ENCODE data around the gene IHH. TPM values are rescaled to one million over a fixed set of nuclear protein-coding genes. Genes with fewer than 3 reads are reported as not detected.

Gene IHH
- total RNA-seq, 1 experiment from 2014 or later: 0.17 TPM

DNA sequence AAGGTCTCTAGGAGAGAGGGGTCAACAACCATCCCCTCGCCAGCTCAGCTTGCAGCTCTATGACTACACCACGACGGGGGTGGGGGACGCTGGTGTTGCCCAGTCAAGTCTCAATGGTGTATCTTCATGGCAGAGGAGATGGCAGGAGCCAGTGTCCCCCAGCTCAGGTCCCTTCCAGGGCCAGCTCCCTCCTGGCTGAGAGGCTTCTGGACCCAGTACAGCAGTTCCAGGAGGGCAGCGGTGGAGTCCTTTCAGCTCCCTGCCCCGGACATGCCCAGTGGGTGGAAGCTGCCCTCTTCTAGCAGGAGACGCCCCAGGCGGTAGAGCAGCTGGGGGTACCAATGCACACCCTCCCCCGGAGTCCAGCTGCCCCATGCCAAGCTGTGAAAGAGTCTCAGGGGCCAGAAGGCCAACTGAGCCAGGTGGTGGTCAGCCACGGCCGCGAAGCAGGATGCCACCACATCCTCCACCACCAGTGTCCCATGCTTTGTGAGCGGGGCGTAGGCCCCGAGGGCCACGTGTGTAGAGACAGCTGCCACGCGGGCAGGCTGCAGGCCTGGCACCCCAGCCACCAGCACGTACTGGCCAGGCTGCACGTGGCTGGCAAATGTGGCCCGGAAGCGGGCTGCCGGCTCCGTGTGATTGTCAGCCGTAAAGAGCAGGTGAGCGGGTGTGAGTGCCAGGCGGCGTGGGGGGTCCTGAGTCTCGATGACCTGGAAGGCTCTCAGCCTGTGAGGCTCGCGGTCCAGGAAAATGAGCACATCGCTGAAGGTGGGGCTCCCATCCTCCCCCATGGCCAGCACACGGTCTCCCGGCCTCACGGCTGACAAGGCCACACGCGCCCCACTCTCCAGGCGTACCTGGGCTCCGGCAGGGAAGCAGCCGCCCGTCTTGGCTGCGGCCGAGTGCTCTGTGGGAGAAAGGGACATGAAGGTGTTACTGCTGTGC lies 5.5 kb downstream of the IHH start:
- H3K9me3 ChIP-seq (ENCODE audit: control insufficient read depth in 1 of 2, insufficient read depth in 1 of 2, low read depth in 1 of 2, low read length in 2 of 2): no peaks in the 10 kb centered on the region
- no peak for TF ChIP-seq TCF7L2 (IDR thresholded peaks at IDR 0.05; ENCODE audit: borderline replicate concordance, extremely low read depth, insufficient read depth, insufficient read length)
- no peak for TF ChIP-seq SIN3A (IDR thresholded peaks at IDR 0.05; ENCODE audit: low read depth)
- no peak for TF ChIP-seq ZFX (IDR thresholded peaks at IDR 0.05)
- no peak for TF ChIP-seq SRF (IDR thresholded peaks at IDR 0.05; ENCODE audit: low read depth)
- TF ChIP-seq, protein P1, sequence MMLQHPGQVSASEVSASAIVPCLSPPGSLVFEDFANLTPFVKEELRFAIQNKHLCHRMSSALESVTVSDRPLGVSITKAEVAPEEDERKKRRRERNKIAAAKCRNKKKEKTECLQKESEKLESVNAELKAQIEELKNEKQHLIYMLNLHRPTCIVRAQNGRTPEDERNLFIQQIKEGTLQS (IDR thresholded peaks at IDR 0.05): no peak
- TF ChIP-seq EZH2phosphoT487 (IDR thresholded peaks at IDR 0.05; ENCODE audit: borderline replicate concordance): no peak
- no peak for TF ChIP-seq SP1 (IDR thresholded peaks at IDR 0.05; ENCODE audit: low read depth)
- TF ChIP-seq, protein P2, sequence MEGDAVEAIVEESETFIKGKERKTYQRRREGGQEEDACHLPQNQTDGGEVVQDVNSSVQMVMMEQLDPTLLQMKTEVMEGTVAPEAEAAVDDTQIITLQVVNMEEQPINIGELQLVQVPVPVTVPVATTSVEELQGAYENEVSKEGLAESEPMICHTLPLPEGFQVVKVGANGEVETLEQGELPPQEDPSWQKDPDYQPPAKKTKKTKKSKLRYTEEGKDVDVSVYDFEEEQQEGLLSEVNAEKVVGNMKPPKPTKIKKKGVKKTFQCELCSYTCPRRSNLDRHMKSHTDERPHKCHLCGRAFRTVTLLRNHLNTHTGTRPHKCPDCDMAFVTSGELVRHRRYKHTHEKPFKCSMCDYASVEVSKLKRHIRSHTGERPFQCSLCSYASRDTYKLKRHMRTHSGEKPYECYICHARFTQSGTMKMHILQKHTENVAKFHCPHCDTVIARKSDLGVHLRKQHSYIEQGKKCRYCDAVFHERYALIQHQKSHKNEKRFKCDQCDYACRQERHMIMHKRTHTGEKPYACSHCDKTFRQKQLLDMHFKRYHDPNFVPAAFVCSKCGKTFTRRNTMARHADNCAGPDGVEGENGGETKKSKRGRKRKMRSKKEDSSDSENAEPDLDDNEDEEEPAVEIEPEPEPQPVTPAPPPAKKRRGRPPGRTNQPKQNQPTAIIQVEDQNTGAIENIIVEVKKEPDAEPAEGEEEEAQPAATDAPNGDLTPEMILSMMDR (IDR thresholded peaks at IDR 0.05 in 2 of 3, conservative IDR thresholded peaks at IDR 0.05 in 1 of 3; ENCODE audit: borderline replicate concordance in 1 of 3, insufficient read depth in 1 of 3, low read depth in 2 of 3, low read length in 2 of 3): no peak
- no peak for TF ChIP-seq ZNF274 (IDR thresholded peaks at IDR 0.05; ENCODE audit: low read depth, low read length)
- TF ChIP-seq CBX3 (IDR thresholded peaks at IDR 0.05; ENCODE audit: low read depth): no peak
- H3K9me2 ChIP-seq (ENCODE audit: insufficient read depth): no peaks in the 10 kb centered on the region
- CTCF ChIA-PET: interaction anchor here (1.0 to 1.3 kb wide), 2 partner anchors 53 to 64 kb away, joined by 4 to 6 read pairs; no protein-coding TSS in a partner anchor
- H3K79me2 ChIP-seq (ENCODE audit: insufficient read depth, low read length): no peaks in the 10 kb centered on the region
- H2AFZ ChIP-seq (ENCODE audit: low read depth, low read length, poor library complexity, severe bottlenecking): no peak overlapping the region
- ATAC-seq (no peak), DNase-seq (ENCODE audit: low read depth, low spot score) (no peak)
- H3K9ac ChIP-seq (ENCODE audit: low read length): no peak overlapping the region
- POLR2A ChIA-PET: no interaction called here
- H3K27ac ChIP-seq (ENCODE audit: low read depth, low read length): no peak overlapping the region
- H3K36me3 ChIP-seq (ENCODE audit: control insufficient read depth in 1 of 2, insufficient read depth in 2 of 2, low read length in 2 of 2): no peaks in the 10 kb centered on the region
- no peak overlapping the region for H3K4me3 ChIP-seq (replicated peaks in 1 of 2; ENCODE audit: low read depth in 1 of 2, low read length in 2 of 2)
- no peaks in the 10 kb centered on the region for H3K4me1 ChIP-seq (ENCODE audit: control insufficient read depth in 1 of 2, insufficient read depth in 2 of 2, low read length in 2 of 2)
- no peaks in the 10 kb centered on the region for H4K20me1 ChIP-seq (ENCODE audit: insufficient read depth)
- RAD21 ChIA-PET (ENCODE audit: low non-redundant PET in 1 of 2, low total read pairs in 2 of 2, uncharacterized antibody in 2 of 2, unreplicated experiment in 2 of 2): no interaction called here
- BruUV-seq (replicated peaks): no TSS peak
- H3K27me3 ChIP-seq (ENCODE audit: insufficient read depth, low read length): no peaks in the 10 kb centered on the region; the same call in 1 of the 2 replicates
- intact Hi-C loops (cut with micrococcal nuclease): loop anchor here (5.0 kb wide), 1 partner anchor 242 kb away; no protein-coding TSS in a partner anchor
- H3K4me2 ChIP-seq (ENCODE audit: low read length): no peak overlapping the region
